Sigmoid colon (tissue), 4 donors: Measurements from ENCODE around the gene GPHN.

Experiments
- POLR2A ChIP-seq, 2 donors: fragments of 450-650 bp; IDR thresholded peaks; one replicate each; pipeline ENCODE4 v1.6.1; 2016; ENCODE audit warnings: antibody characterized with exemption in 2 of 2, mild to moderate bottlenecking in 2 of 2, moderate library complexity in 2 of 2
- POLR2AphosphoS5 ChIP-seq, 4 donors: sonication (generic); formaldehyde crosslinking; IDR thresholded peaks; one replicate each; pipeline ENCODE4 v1.6.1; 2017; ENCODE audit warnings: antibody characterized with exemption in 4 of 4
- TF ChIP-seq, protein P1 (sequence below), 4 experiments: fragments of 450-650 bp in 3 of 4; fragments of 200-600 bp in 1 of 4; IDR thresholded peaks; one replicate each; pipeline ENCODE4 v1.5.1; 2016 to 2019; ENCODE audit warnings: antibody characterized with exemption in 4 of 4, mild to moderate bottlenecking in 3 of 4, moderate library complexity in 2 of 4

DNA sequence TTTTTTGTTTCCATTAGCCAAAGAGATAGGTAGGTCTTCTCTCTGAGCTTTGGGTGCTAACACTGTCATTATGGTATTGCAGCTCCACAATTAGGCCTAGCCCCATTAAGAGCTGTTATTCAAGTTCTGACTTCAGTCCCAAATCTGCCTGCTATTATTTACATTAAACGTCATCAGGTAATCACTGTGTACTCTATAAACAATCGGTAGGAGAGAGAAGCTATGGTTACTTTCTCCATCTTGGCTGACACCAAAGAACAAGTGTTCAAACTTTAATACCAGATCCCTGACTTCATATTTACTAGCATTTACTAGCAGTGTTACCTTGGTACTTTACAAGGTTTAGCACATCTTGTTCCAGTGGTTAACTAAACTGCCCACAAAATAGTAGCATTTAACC, 376.2 kb downstream of the GPHN start:
- TF ChIP-seq, protein P1, sequence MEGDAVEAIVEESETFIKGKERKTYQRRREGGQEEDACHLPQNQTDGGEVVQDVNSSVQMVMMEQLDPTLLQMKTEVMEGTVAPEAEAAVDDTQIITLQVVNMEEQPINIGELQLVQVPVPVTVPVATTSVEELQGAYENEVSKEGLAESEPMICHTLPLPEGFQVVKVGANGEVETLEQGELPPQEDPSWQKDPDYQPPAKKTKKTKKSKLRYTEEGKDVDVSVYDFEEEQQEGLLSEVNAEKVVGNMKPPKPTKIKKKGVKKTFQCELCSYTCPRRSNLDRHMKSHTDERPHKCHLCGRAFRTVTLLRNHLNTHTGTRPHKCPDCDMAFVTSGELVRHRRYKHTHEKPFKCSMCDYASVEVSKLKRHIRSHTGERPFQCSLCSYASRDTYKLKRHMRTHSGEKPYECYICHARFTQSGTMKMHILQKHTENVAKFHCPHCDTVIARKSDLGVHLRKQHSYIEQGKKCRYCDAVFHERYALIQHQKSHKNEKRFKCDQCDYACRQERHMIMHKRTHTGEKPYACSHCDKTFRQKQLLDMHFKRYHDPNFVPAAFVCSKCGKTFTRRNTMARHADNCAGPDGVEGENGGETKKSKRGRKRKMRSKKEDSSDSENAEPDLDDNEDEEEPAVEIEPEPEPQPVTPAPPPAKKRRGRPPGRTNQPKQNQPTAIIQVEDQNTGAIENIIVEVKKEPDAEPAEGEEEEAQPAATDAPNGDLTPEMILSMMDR (IDR thresholded peaks at IDR 0.05) = no peak
- TF ChIP-seq POLR2AphosphoS5 (IDR thresholded peaks at IDR 0.05) (no peak), POLR2A (IDR thresholded peaks at IDR 0.05) (no peak)
